ENCODE data around the gene EPHB2.

EPHB2 gene

GRCh38 chr1:22847249-22847648 is 136.6 kb downstream of the EPHB2 start:
- Histone ChIP-seq H3F3A (ENCODE audit: low read depth) (no peaks in the 10 kb centered on the region), H3K36me3 (ENCODE audit: insufficient read depth, low read length) (no peaks in the 10 kb centered on the region), H2AFZ (ENCODE audit: low read length) (no peak overlapping the region), H3K79me2 (ENCODE audit: insufficient read depth, low read length) (no peaks in the 10 kb centered on the region), H3K9ac (ENCODE audit: low read depth, low read length, poor library complexity, severe bottlenecking) (no peak overlapping the region), H3K9me3 (ENCODE audit: insufficient read depth, low read depth, low read length) (no peaks in the 10 kb centered on the region), H3K4me2 (ENCODE audit: low read depth, low read length, poor library complexity, severe bottlenecking) (no peak overlapping the region), H3K27me3 (ENCODE audit: insufficient read depth, low read length, poor library complexity, severe bottlenecking) (no peaks in the 10 kb centered on the region), H3K9me2 (replicated peaks; ENCODE audit: low read depth, low read length) (no peaks in the 10 kb centered on the region), H3K4me3 (ENCODE audit: low read length, poor library complexity, severe bottlenecking) (no peak overlapping the region), H4K20me1 (ENCODE audit: insufficient read depth, low read length, poor library complexity, severe bottlenecking) (no peaks in the 10 kb centered on the region), H3K4me1 (ENCODE audit: insufficient read depth, low read length, poor library complexity, severe bottlenecking) (no peaks in the 10 kb centered on the region)
- TF ChIP-seq, protein P1, sequence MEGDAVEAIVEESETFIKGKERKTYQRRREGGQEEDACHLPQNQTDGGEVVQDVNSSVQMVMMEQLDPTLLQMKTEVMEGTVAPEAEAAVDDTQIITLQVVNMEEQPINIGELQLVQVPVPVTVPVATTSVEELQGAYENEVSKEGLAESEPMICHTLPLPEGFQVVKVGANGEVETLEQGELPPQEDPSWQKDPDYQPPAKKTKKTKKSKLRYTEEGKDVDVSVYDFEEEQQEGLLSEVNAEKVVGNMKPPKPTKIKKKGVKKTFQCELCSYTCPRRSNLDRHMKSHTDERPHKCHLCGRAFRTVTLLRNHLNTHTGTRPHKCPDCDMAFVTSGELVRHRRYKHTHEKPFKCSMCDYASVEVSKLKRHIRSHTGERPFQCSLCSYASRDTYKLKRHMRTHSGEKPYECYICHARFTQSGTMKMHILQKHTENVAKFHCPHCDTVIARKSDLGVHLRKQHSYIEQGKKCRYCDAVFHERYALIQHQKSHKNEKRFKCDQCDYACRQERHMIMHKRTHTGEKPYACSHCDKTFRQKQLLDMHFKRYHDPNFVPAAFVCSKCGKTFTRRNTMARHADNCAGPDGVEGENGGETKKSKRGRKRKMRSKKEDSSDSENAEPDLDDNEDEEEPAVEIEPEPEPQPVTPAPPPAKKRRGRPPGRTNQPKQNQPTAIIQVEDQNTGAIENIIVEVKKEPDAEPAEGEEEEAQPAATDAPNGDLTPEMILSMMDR (conservative IDR thresholded peaks at IDR 0.05; ENCODE audit: low read length) = no peak
- TF ChIP-seq EZH2phosphoT487 (IDR thresholded peaks at IDR 0.05; ENCODE audit: borderline replicate concordance) = no peak

DNA sequence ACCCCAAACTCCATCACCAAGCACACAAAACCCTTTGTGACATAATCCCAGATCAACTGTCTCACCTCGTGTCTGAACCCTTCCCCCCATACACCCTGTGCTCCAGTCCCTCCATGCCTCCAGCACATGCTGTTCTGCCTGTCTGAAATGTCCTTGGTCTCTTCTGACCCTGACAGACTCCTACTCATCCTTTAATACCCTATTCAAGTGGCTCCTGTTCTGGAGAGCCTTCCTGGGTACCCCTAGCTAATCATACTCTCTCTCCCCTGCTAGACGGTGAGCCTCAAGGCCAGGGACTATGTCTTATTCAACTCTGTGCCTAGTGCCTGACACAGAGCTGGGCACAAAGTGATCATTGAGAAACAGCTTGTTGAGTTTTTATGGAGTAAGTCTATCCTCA is 137.1 kb downstream of the EPHB2 start:
- Histone ChIP-seq H3F3A (ENCODE audit: low read depth) (no peaks in the 10 kb centered on the region), H2AFZ (ENCODE audit: low read length) (no peak overlapping the region)
- no peak for TF ChIP-seq EZH2phosphoT487 (IDR thresholded peaks at IDR 0.05; ENCODE audit: borderline replicate concordance)
- TF ChIP-seq, protein P1 (conservative IDR thresholded peaks at IDR 0.05; ENCODE audit: low read length) = no peak

GRCh38 chr1:22848405-22848804 is 137.8 kb downstream of the EPHB2 start:
- Histone ChIP-seq H4K20me1 (ENCODE audit: insufficient read depth, low read length, poor library complexity, severe bottlenecking) (no peaks in the 10 kb centered on the region), H3K4me2 (ENCODE audit: low read depth, low read length, poor library complexity, severe bottlenecking) (no peak overlapping the region), H3F3A (ENCODE audit: low read depth) (no peaks in the 10 kb centered on the region), H3K9me2 (replicated peaks; ENCODE audit: low read depth, low read length) (no peaks in the 10 kb centered on the region), H3K4me1 (ENCODE audit: insufficient read depth, low read length, poor library complexity, severe bottlenecking) (no peaks in the 10 kb centered on the region), H3K79me2 (ENCODE audit: insufficient read depth, low read length) (no peaks in the 10 kb centered on the region), H3K27me3 (ENCODE audit: insufficient read depth, low read length, poor library complexity, severe bottlenecking) (no peaks in the 10 kb centered on the region), H3K4me3 (ENCODE audit: low read length, poor library complexity, severe bottlenecking) (no peak overlapping the region), H2AFZ (ENCODE audit: low read length) (no peak overlapping the region), H3K36me3 (ENCODE audit: insufficient read depth, low read length) (no peaks in the 10 kb centered on the region), H3K9me3 (ENCODE audit: insufficient read depth, low read depth, low read length) (no peaks in the 10 kb centered on the region), H3K9ac (ENCODE audit: low read depth, low read length, poor library complexity, severe bottlenecking) (no peak overlapping the region)
- TF ChIP-seq EZH2phosphoT487 (IDR thresholded peaks at IDR 0.05; ENCODE audit: borderline replicate concordance) = no peak

More for the DNA sequence above, 137.1 kb downstream of the EPHB2 start:
- H3K36me3 ChIP-seq (ENCODE audit: insufficient read depth, low read length) = no peaks in the 10 kb centered on the region
- no peaks in the 10 kb centered on the region for H3K27me3 ChIP-seq (ENCODE audit: insufficient read depth, low read length, poor library complexity, severe bottlenecking)
- no peaks in the 10 kb centered on the region for H3K79me2 ChIP-seq (ENCODE audit: insufficient read depth, low read length)
- no peaks in the 10 kb centered on the region for H3K9me2 ChIP-seq (replicated peaks; ENCODE audit: low read depth, low read length)
- H3K9ac ChIP-seq (ENCODE audit: low read depth, low read length, poor library complexity, severe bottlenecking) = no peak overlapping the region
- no peak overlapping the region for H3K4me3 ChIP-seq (ENCODE audit: low read length, poor library complexity, severe bottlenecking)
- no peaks in the 10 kb centered on the region for H4K20me1 ChIP-seq (ENCODE audit: insufficient read depth, low read length, poor library complexity, severe bottlenecking)
- H3K9me3 ChIP-seq (ENCODE audit: insufficient read depth, low read depth, low read length) = no peaks in the 10 kb centered on the region
- no peaks in the 10 kb centered on the region for H3K4me1 ChIP-seq (ENCODE audit: insufficient read depth, low read length, poor library complexity, severe bottlenecking)
- no peak overlapping the region for H3K4me2 ChIP-seq (ENCODE audit: low read depth, low read length, poor library complexity, severe bottlenecking)

DNA sequence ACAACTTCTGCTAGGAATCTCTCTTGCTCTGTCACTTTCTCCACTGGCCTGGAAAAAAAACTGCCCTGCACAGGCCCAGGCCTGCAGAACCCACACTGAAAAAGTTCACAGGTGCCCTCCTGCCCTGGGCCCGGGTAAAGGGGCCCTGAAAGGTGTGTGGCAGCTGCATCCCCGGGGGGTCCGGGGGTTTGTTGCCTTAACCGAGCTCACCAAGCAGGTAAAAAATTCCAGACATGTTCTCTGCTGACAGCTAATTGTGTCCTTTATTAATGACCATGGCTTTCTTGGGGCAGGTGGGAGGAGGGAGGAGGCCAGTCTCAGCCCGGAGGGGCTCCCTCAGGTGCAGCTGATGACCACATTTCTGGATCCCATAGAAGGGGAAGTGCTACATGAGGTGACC is 139.1 kb downstream of the EPHB2 start:
- Histone ChIP-seq H2AFZ (ENCODE audit: low read length) (no peak overlapping the region), H3K4me2 (ENCODE audit: low read depth, low read length, poor library complexity, severe bottlenecking) (no peak overlapping the region), H3K79me2 (ENCODE audit: insufficient read depth, low read length) (no peaks in the 10 kb centered on the region), H3K4me3 (ENCODE audit: low read length, poor library complexity, severe bottlenecking) (no peak overlapping the region), H3K9me2 (replicated peaks; ENCODE audit: low read depth, low read length) (no peaks in the 10 kb centered on the region), H3K27me3 (ENCODE audit: insufficient read depth, low read length, poor library complexity, severe bottlenecking) (no peaks in the 10 kb centered on the region), H3K4me1 (ENCODE audit: insufficient read depth, low read length, poor library complexity, severe bottlenecking) (no peaks in the 10 kb centered on the region), H3K9ac (ENCODE audit: low read depth, low read length, poor library complexity, severe bottlenecking) (no peak overlapping the region), H3K9me3 (ENCODE audit: insufficient read depth, low read depth, low read length) (no peaks in the 10 kb centered on the region), H3K36me3 (ENCODE audit: insufficient read depth, low read length) (no peaks in the 10 kb centered on the region), H4K20me1 (ENCODE audit: insufficient read depth, low read length, poor library complexity, severe bottlenecking) (no peaks in the 10 kb centered on the region), H3F3A (ENCODE audit: low read depth) (no peaks in the 10 kb centered on the region)
- TF ChIP-seq, protein P1 (conservative IDR thresholded peaks at IDR 0.05; ENCODE audit: low read length) = no peak
- TF ChIP-seq EZH2phosphoT487 (IDR thresholded peaks at IDR 0.05; ENCODE audit: borderline replicate concordance) = no peak

Measured in Loucy (cell line).